GM19438 (cell line): Measurements from ENCODE around the gene CITED1.

Experiments
- ATAC-seq: cut with Tn5 transposase; IDR thresholded peaks from one replicate; pipeline ENCODE4 v1.9.1; 2021; ENCODE audit warnings: low read depth; ENCODE audit not compliant: unreplicated experiment

The CITED1 gene

DNA sequence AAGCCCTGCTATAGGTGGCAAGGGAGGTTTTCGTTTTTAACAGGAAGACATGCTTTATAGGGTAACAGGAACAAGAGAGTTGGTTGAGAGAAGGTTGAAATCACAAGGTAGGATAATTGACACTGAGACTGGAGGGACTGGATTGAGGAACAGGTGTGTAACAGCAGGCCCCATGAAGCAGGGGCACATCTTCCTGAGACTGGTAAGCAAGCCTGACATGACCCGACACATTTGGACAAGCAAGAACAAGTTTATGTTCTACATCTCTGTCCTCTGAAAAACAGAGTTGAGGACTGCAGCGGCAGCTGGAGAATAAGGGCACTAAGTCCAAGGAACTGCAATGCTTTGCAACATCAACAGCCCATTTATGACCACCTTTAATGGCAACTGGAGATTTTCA, 33.9 kb downstream of the CITED1 start:
- ATAC-seq: no peak

GRCh38 chrX:72271091-72271788, 34.5 kb downstream of the CITED1 start:
- no peak for ATAC-seq

DNA sequence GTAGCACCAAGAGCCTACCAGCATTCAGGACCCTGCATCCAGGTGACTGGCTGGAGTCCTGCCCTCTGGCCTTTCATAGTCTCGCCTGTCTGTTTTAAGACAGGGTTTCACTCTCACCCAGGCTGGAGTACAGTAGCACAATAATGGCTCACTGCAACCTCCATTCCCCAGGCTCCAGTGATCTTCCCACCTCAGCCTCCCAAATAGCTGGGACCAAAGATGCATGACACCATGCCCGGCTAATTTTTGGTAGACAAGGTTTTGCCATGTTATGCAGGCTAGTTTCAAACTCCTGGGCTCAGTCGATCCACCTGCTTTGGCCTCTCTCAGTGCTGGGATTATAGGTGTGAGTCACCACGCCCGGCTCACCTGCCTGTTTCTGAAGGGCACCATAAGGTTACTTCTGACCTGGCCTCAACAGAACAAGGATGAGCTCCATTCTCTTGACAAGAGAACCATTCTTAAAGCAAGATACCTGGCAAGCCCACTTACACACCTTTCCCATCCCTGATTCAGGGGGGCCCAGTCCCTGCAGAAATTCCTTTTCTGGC, 35.3 kb downstream of the CITED1 start:
- ATAC-seq: no peak

DNA sequence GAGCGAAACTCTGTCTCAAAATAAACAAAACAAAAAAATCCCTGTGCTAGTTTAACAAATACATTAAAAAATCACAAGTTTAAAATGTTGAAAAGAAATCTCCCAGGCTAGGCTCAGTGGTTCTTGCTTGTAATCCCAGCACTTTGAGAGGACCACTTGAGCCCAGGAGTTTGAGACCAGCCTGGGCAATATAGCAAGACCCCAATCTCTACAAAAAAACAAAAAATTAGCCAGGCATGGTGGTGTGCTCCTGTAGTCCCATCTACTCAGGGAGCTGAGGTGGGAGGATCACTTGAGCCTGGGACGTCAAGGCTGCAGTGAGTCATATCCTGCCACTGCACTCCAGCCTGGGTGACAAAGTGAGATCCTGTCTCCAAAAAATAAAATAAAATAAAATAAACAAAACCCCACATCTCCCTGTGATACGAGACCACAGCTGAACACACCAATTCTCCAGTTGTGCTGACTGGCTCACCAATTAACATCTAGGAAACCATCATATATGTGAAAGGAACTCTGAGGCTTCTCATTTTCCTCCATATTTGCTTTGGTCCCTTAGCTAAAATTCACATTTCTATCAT, 36.0 kb downstream of the CITED1 start:
- ATAC-seq: no peak

GRCh38 chrX:72268597-72269365, 36.9 kb downstream of the CITED1 start:
- no peak for ATAC-seq

DNA sequence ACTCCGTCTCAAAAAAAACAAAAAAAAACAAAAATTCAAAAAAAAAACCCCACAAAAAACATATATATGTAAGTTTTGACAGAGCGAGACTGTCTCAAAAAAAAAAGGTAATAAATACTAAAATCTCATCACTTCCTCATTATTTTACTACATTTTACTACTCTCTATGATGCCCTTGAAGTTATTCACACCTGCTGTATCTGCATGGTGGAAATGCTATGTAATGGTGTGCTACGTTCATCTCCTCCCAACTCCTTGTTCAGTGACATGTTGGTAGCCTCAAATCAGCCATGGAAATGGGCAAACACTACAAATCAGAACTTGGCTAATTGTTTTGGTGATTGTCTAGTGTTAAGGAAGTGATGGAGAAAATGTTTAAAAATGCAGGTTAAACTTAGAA, 40.5 kb downstream of the CITED1 start:
- no peak for ATAC-seq

DNA sequence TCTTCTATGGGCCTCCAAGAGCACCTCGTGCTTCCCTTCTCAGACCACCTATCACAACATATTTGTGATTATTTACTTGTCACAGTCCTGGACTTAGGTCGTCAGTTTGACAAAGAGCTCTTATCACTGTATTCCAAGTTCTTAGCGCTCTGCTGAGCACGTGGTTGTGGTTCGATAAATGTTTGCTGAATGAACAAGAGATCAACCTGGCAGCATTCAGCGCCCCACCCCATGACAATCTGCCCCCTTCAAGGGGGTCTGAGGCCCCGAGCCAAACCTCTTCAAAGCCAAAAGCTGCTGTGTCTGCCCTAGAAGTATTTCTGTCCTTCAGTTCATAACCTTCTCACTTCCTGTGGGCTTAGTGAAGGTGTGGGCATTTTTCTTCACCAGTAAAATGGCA, 43.6 kb downstream of the CITED1 start:
- ATAC-seq: no peak

GRCh38 chrX:72260448-72260847, 45.3 kb downstream of the CITED1 start:
- ATAC-seq: no peak

GRCh38 chrX:72258174-72258573, 47.5 kb downstream of the CITED1 start:
- no peak for ATAC-seq

DNA sequence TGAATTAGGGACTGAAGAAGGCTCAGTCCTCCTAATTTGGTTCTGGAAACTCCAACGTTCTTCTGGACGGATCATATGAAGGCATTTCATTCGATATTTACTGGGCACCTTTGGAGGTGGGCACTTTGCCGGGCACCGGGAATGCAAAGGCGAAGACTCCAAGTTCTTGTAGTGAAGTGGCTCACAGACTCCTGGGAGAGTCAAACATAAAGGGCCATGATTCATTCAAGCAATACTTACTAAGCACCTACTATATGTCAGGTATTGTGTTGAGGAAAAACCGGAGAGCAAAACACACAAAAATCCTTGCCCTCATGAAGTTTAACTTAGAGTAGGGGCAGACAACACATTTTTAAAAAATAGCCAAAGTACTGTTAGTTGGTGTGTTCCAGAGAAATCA, 49.9 kb downstream of the CITED1 start:
- ATAC-seq: no peak

- no peak for ATAC-seq
Measured at GRCh38 chrX:72255445-72255844, 50.3 kb downstream of the CITED1 start.

DNA sequence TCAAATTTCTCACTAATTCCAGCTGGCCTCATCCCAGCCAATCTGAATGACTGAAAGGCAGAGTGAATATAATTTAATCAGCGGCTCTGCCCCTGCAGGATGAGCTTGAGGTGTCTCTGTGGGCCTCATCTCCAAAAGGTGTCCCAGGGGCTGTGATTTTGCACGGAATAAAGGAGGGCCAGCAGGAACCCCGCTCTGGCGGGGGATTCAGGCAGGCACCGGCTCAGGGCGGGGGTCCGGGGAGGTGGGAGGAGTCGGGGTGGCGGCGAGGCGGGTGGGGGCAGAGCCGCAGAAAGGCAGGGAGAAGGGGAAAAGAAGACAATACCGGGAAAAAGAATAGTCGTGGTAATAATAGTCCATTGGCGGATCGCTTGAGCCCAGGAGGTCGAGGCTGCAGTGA, 50.9 kb downstream of the CITED1 start:
- ATAC-seq: no peak

- no peak for ATAC-seq
Measured at GRCh38 chrX:72253686-72254085, 52.0 kb downstream of the CITED1 start.
